ENCODE data around the gene TMSB4X.

The TMSB4X gene

GRCh38 chrX:12991575-12991974 lies 16.7 kb downstream of the TMSB4X start:
- DNase-seq (ENCODE audit: low read depth, low spot score) = no peak

DNA sequence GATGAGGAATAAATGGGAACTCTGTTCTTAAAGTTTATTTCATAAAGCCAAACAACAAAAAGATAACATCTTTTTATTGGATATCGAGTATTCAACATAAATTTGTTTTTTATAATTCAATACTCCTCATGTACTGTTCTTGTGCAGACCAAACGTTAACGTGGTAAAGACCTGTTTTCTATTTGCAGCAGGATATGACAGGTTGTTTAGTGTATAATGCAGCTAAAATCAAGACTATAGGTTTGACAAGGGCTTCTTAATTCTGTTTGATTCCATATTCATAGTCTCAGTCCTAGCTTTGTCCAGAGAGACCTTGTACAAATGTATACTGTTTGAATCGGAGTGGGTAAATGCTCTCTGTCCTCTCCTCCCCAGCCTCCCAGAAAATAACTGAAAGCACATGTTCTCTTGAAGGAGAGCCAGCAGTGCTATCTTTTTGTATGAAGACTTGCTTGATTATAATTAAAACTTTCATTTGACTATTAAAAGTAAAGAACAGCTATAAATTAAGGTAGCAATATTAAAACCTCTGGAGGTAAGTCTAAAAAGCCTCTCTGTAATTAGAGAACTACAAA lies 17.7 kb downstream of the TMSB4X start:
- H3K27me3 ChIP-seq (ENCODE audit: insufficient read depth, insufficient read length) = no peaks in the 10 kb centered on the region
- H3K9ac ChIP-seq (ENCODE audit: insufficient read length, low read depth) = no peak overlapping the region
- no peaks in the 10 kb centered on the region for H3K4me1 ChIP-seq (ENCODE audit: insufficient read depth, insufficient read length)
- H3K36me3 ChIP-seq (ENCODE audit: insufficient read depth, insufficient read length, low read length) = no peaks in the 10 kb centered on the region
- no peaks in the 10 kb centered on the region for H3K9me3 ChIP-seq (ENCODE audit: insufficient read depth, low read length)
- TF ChIP-seq SUZ12 (IDR thresholded peaks at IDR 0.05; ENCODE audit: extremely low read depth, insufficient read depth, insufficient read length) = no peak
- TF ChIP-seq YY1 (IDR thresholded peaks at IDR 0.05; ENCODE audit: insufficient read depth, insufficient read length) = no peak
- no peak for TF ChIP-seq ZNF274 (IDR thresholded peaks at IDR 0.05; ENCODE audit: low read depth, low read length)
- H3K4me3 ChIP-seq (ENCODE audit: insufficient read length, low read depth) = no peak overlapping the region
- no peak for DNase-seq (ENCODE audit: low read depth, low spot score)

More at GRCh38 chrX:12991575-12991974, 16.7 kb downstream of the TMSB4X start:
- Histone ChIP-seq H3K9me3 (ENCODE audit: insufficient read depth, low read length) (0 out of 2 replicates have a peak, but pooled peaks cover under 1% of the 10 kb centered on the region), H3K9ac (ENCODE audit: insufficient read length, low read depth) (no peak overlapping the region), H3K27me3 (ENCODE audit: insufficient read depth, insufficient read length) (no peaks in the 10 kb centered on the region), H3K4me3 (ENCODE audit: insufficient read length, low read depth) (no peak overlapping the region), H3K4me1 (ENCODE audit: insufficient read depth, insufficient read length) (no peaks in the 10 kb centered on the region), H3K36me3 (ENCODE audit: insufficient read depth, insufficient read length, low read length) (no peaks in the 10 kb centered on the region)
- no peak for TF ChIP-seq SUZ12 (IDR thresholded peaks at IDR 0.05; ENCODE audit: extremely low read depth, insufficient read depth, insufficient read length)

DNA sequence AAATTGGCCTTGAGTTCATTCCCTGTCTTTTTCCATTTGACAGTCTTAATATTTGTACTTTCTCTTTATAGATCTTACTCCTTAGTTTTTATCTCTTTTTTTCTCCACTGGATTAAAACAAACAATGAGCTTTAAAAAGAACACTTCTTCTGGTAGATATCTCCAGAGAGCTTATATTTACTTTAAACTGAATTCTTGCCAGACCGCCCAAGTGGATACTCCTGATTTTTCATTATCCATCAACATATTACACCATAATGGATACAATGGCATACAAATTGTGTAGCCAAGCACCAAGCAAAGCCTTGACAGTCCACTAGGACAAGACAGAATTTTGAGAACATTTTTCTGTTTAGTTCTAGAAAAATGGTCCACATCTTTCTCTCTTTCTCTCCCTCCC lies 18.9 kb downstream of the TMSB4X start:
- Histone ChIP-seq H3K9me3 (ENCODE audit: insufficient read depth, low read length) (no peaks in the 10 kb centered on the region), H3K27me3 (ENCODE audit: insufficient read depth, insufficient read length) (no peaks in the 10 kb centered on the region), H3K4me3 (ENCODE audit: insufficient read length, low read depth) (no peak overlapping the region), H3K4me1 (ENCODE audit: insufficient read depth, insufficient read length) (no peaks in the 10 kb centered on the region), H3K36me3 (ENCODE audit: insufficient read depth, insufficient read length, low read length) (no peaks in the 10 kb centered on the region), H3K9ac (ENCODE audit: insufficient read length, low read depth) (no peak overlapping the region)
- no peak for DNase-seq (ENCODE audit: low read depth, low spot score)
- TF ChIP-seq SUZ12 (IDR thresholded peaks at IDR 0.05; ENCODE audit: extremely low read depth, insufficient read depth, insufficient read length) (no peak), ZNF274 (IDR thresholded peaks at IDR 0.05; ENCODE audit: low read depth, low read length) (no peak), YY1 (IDR thresholded peaks at IDR 0.05; ENCODE audit: insufficient read depth, insufficient read length) (no peak)

- Histone ChIP-seq H3K36me3 (ENCODE audit: insufficient read depth, insufficient read length, low read length) (no peaks in the 10 kb centered on the region), H3K4me3 (ENCODE audit: insufficient read length, low read depth) (no peak overlapping the region), H3K9me3 (ENCODE audit: insufficient read depth, low read length) (no peaks in the 10 kb centered on the region), H3K27me3 (ENCODE audit: insufficient read depth, insufficient read length) (no peaks in the 10 kb centered on the region), H3K9ac (ENCODE audit: insufficient read length, low read depth) (no peak overlapping the region), H3K4me1 (ENCODE audit: insufficient read depth, insufficient read length) (no peaks in the 10 kb centered on the region)
- TF ChIP-seq YY1 (IDR thresholded peaks at IDR 0.05; ENCODE audit: insufficient read depth, insufficient read length) = no peak
- no peak for TF ChIP-seq SUZ12 (IDR thresholded peaks at IDR 0.05; ENCODE audit: extremely low read depth, insufficient read depth, insufficient read length)
- no peak for TF ChIP-seq ZNF274 (IDR thresholded peaks at IDR 0.05; ENCODE audit: low read depth, low read length)
- DNase-seq (ENCODE audit: low read depth, low spot score) = no peak
Measured at GRCh38 chrX:12994321-12994720, 19.4 kb downstream of the TMSB4X start.

DNA sequence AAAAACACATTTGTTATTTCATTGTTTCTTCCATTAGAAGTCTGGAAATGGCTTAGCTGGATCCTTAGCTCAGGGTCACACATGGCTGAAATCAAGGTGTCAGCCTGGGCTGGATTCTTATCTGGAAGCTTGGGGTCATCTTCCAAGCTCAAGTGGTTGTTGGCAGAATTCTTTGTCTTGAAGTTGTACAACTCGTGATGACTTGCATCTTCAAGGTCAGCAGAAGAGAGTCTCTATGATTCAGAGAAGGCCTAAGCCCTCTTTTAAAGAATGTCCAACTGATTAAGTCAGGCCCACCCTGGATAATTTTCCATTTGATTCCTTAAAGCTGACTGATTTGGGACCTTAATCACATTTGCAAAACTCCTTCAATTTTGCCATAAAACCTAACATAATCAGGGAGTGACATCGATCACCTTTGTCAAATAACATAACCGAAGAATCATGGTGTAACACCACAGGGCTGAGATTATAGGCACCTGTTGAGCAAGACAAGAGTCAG lies 22.1 kb downstream of the TMSB4X start:
- Histone ChIP-seq H3K9ac (ENCODE audit: insufficient read length, low read depth) (no peak overlapping the region), H3K36me3 (ENCODE audit: insufficient read depth, insufficient read length, low read length) (no peaks in the 10 kb centered on the region), H3K4me1 (ENCODE audit: insufficient read depth, insufficient read length) (no peaks in the 10 kb centered on the region), H3K27me3 (ENCODE audit: insufficient read depth, insufficient read length) (no peaks in the 10 kb centered on the region), H3K9me3 (ENCODE audit: insufficient read depth, low read length) (no peaks in the 10 kb centered on the region), H3K4me3 (ENCODE audit: insufficient read length, low read depth) (no peak overlapping the region)
- TF ChIP-seq SUZ12 (IDR thresholded peaks at IDR 0.05; ENCODE audit: extremely low read depth, insufficient read depth, insufficient read length) = no peak
- no peak for TF ChIP-seq ZNF274 (IDR thresholded peaks at IDR 0.05; ENCODE audit: low read depth, low read length)
- TF ChIP-seq YY1 (IDR thresholded peaks at IDR 0.05; ENCODE audit: insufficient read depth, insufficient read length) = no peak
- DNase-seq (ENCODE audit: low read depth, low spot score) = no peak

GRCh38 chrX:12997906-12998687 lies 23.2 kb downstream of the TMSB4X start:
- no peak for TF ChIP-seq YY1 (IDR thresholded peaks at IDR 0.05; ENCODE audit: insufficient read depth, insufficient read length)
- TF ChIP-seq SUZ12 (IDR thresholded peaks at IDR 0.05; ENCODE audit: extremely low read depth, insufficient read depth, insufficient read length) = no peak
- TF ChIP-seq ZNF274 (IDR thresholded peaks at IDR 0.05; ENCODE audit: low read depth, low read length) = no peak
- Histone ChIP-seq H3K4me1 (ENCODE audit: insufficient read depth, insufficient read length) (no peaks in the 10 kb centered on the region), H3K9me3 (ENCODE audit: insufficient read depth, low read length) (no peaks in the 10 kb centered on the region), H3K4me3 (ENCODE audit: insufficient read length, low read depth) (no peak overlapping the region), H3K9ac (ENCODE audit: insufficient read length, low read depth) (no peak overlapping the region), H3K36me3 (ENCODE audit: insufficient read depth, insufficient read length, low read length) (no peaks in the 10 kb centered on the region), H3K27me3 (ENCODE audit: insufficient read depth, insufficient read length) (no peaks in the 10 kb centered on the region)
- no peak for DNase-seq (ENCODE audit: low read depth, low spot score)

DNA sequence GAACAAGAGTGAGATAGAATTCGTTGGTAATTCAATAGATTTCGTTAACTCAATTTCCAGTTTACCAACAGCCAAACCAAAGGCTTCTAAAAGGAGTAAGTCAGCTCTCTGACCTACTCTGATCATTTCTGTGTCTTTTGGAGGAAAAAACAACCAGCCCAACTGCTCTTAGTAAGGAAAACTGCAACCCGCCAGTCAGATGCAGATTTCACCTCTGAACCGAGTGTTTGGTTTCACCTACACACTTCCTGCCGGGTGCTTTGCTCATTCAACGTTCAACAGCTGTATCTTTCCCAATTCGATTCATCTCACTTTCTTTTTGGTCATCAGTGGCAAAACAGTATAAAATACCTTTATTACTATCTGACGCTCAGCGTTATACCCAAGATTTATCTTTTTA lies 24.5 kb downstream of the TMSB4X start:
- TF ChIP-seq YY1 (IDR thresholded peaks at IDR 0.05; ENCODE audit: insufficient read depth, insufficient read length) (no peak), SUZ12 (IDR thresholded peaks at IDR 0.05; ENCODE audit: extremely low read depth, insufficient read depth, insufficient read length) (no peak), ZNF274 (IDR thresholded peaks at IDR 0.05; ENCODE audit: low read depth, low read length) (no peak)
- DNase-seq (ENCODE audit: low read depth, low spot score) = no peak
- H3K4me1 ChIP-seq (ENCODE audit: insufficient read depth, insufficient read length) = no peaks in the 10 kb centered on the region

More for the DNA sequence above, 24.5 kb downstream of the TMSB4X start:
- Histone ChIP-seq H3K9ac (ENCODE audit: insufficient read length, low read depth) (no peak overlapping the region), H3K36me3 (ENCODE audit: insufficient read depth, insufficient read length, low read length) (no peaks in the 10 kb centered on the region), H3K27me3 (ENCODE audit: insufficient read depth, insufficient read length) (no peaks in the 10 kb centered on the region), H3K4me3 (ENCODE audit: insufficient read length, low read depth) (no peak overlapping the region), H3K9me3 (ENCODE audit: insufficient read depth, low read length) (no peaks in the 10 kb centered on the region)

Measured in NT2/D1 (cell line).